BLaER1 treated with 17β-estradiol and CSF1 and Interleukin-3, amounts not matched to agents 10 nM and 100 nM (cell line): ENCODE results near the gene SNAPIN.

Experiments used
- H3K27ac ChIP-seq, 11 experiments: shearing (Covaris generic); formaldehyde crosslinking; 2 replicates each; pipeline ENCODE4 v1.8.1; 2022
- H3K27me3 ChIP-seq, 11 experiments: shearing (Covaris generic); formaldehyde crosslinking; 2 replicates each; pipeline ENCODE4 v1.8.1; 2022
- H3K36me3 ChIP-seq, 11 experiments: shearing (Covaris generic); formaldehyde crosslinking; 2 replicates each; pipeline ENCODE4 v1.8.1; 2022
- H3K4me1 ChIP-seq, 10 experiments: shearing (Covaris generic); formaldehyde crosslinking; 2 replicates each; pipeline ENCODE4 v1.8.1; 2022
- H3K4me2 ChIP-seq, 11 experiments: shearing (Covaris generic); formaldehyde crosslinking; 2 replicates each; pipeline ENCODE4 v1.8.1; 2022
- H3K4me3 ChIP-seq, 10 experiments: shearing (Covaris generic); formaldehyde crosslinking; 2 replicates each; pipeline ENCODE4 v1.8.1; 2022
- H3K9ac ChIP-seq, 11 experiments: shearing (Covaris generic); formaldehyde crosslinking; 2 replicates each; pipeline ENCODE4 v1.8.1; 2022
- H3K9me3 ChIP-seq, 11 experiments: shearing (Covaris generic); formaldehyde crosslinking; replicated peaks in 1 of 11; 2 replicates each; pipeline ENCODE4 v1.8.1; 2022
- H4K20me1 ChIP-seq, 11 experiments: shearing (Covaris generic); formaldehyde crosslinking; 2 replicates each; pipeline ENCODE4 v1.8.1; 2022
- Cebpa-rat ChIP-seq, 11 experiments: shearing (Covaris generic); IDR thresholded peaks; 2 replicates each; pipeline ENCODE4 v1.8.1; 2022

Gene SNAPIN

DNA sequence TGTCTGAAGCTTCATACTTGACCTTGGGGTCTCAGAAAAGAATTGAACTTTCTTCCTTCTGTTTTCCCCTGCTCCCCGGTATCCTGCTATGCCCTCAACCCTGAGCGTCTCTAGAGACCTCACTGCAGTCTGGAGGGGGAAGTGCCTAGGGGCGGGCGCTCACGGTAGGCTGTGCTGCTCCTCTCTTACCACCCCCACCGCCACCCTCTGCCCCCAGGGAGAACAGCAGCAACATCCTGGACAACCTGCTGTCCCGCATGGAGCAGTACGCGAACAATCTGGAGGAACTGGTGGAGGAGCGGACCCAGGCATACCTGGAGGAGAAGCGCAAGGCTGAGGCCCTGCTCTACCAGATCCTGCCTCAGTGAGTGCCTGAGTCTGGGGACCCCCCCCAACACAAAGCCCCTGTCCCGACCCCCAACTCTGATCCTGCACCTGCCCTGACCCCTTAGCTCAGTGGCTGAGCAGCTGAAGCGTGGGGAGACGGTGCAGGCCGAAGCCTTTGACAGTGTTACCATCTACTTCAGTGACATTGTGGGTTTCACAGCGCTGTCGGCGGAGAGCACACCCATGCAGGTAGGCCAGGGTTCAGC, 30.3 kb downstream of the SNAPIN start:
- Histone ChIP-seq H4K20me1 (no peaks in the 10 kb centered on the region), H3K9me3 (no peaks in the 10 kb centered on the region), H3K36me3 (no peaks in the 10 kb centered on the region), H3K27me3 (no peaks in the 10 kb centered on the region), H3K27ac (peak overlapping the region in 5 of 11 experiments; percentile 20 to 48 (median 30); a peak in 2 of 22 replicates), H3K4me1 (peaks cover 16 to 48% (median 42%) of the 10 kb centered on the region in 10 experiments), H3K4me3 (no peak overlapping the region; a peak in 1 of 20 replicates), H3K4me2 (peak overlapping the region; percentile 69 to 95 (median 83)), H3K9ac (peak overlapping the region in 2 of 11 experiments; percentile 8 to 32; a peak in 1 of 22 replicates)
- no peak for TF ChIP-seq Cebpa-rat (IDR thresholded peaks at IDR 0.05)

DNA sequence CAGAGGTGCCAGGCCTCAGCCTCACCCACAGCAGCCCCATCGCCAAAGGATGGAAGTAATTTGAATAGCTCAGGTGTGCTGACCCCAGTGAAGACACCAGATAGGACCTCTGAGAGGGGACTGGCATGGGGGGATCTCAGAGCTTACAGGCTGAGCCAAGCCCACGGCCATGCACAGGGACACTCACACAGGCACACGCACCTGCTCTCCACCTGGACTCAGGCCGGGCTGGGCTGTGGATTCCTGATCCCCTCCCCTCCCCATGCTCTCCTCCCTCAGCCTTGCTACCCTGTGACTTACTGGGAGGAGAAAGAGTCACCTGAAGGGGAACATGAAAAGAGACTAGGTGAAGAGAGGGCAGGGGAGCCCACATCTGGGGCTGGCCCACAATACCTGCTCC, 35.0 kb downstream of the SNAPIN start:
- Histone ChIP-seq H3K9me3 (no peaks in the 10 kb centered on the region), H3K4me1 (peaks cover 17 to 45% (median 43%) of the 10 kb centered on the region in 10 experiments), H4K20me1 (no peaks in the 10 kb centered on the region), H3K9ac (no peak overlapping the region), H3K4me2 (no peak overlapping the region), H3K27ac (no peak overlapping the region), H3K27me3 (0 out of 22 replicates have a peak, but pooled peaks cover 0 to 5% (median 0%) of the 10 kb centered on the region in 11 experiments), H3K4me3 (no peak overlapping the region), H3K36me3 (no peaks in the 10 kb centered on the region)
- TF ChIP-seq Cebpa-rat (IDR thresholded peaks at IDR 0.05) = no peak

DNA sequence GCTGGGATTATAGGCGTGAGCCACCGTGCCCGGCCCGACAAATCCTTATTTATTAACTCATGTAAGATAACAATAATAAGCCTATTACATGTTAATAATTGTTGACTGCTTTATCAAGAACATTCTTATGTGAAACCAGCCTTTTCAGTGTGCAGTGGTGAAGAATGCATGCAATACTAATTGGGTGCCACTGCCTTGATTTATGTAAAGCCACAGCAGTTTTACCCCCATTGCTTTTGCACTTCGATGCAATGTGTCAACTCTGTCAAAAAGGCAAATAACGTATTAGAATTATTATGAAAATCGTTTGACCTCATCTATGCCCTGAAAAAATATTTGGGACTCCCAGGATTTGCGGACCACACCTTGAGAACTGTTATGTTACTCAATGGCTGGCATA, 38.2 kb downstream of the SNAPIN start:
- H3K4me3 ChIP-seq = no peak overlapping the region
- no peak overlapping the region for H3K4me2 ChIP-seq
- no peak overlapping the region for H3K9ac ChIP-seq
- peaks cover 12 to 20% (median 19%) of the 10 kb centered on the region in 10 experiments for H3K4me1 ChIP-seq
- no peaks in the 10 kb centered on the region for H3K36me3 ChIP-seq
- H3K27me3 ChIP-seq = 0 out of 22 replicates have a peak, but pooled peaks cover 0 to 5% (median 0%) of the 10 kb centered on the region in 11 experiments
- H4K20me1 ChIP-seq = no peaks in the 10 kb centered on the region
- H3K9me3 ChIP-seq = no peaks in the 10 kb centered on the region
- H3K27ac ChIP-seq = no peak overlapping the region
- TF ChIP-seq Cebpa-rat (IDR thresholded peaks at IDR 0.05) = no peak

DNA sequence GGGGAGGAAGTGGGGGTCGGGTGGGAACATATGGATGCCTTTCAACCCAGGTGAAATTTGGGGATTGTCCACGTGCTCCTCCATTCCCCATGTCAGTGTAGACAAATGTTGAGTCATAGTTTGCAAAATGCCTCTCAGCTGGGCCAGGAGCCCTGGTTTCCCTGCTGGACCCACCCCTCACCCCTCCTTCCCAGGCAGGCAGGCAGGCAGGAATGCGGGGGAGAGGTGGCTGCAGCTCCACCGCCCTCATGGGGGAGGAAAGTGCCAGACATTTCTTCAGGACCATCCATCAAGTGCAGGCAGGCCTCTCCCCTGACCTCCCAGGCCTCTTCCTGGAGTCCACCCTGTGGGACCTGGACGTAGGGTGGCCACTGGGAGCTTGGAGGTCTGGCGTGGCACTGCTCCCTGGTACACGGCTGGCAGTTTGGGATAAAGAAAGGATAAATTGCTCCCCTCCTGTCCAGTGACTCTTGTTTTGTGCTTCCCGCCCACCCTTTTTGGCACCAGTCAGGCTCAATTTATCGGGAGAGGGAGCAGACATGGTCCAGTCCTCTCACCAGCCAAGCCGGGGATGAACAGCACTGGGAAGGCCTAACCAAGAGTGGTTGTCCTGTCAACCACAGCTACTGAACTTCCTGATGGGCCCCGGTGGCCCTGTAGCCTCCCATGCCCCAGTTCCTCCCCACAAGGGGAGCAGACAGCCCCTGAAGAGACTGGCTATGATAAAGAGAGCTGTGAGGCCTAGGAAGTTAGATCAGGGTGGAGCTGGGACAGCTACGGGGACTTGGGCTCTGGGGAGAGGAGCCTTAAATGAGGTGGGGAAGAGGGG, 38.9 kb downstream of the SNAPIN start:
- peak overlapping the region; percentile 27 to 74 (median 62) for H3K4me2 ChIP-seq
- H3K9me3 ChIP-seq = no peaks in the 10 kb centered on the region
- H3K4me3 ChIP-seq = no peak overlapping the region
- no peak for TF ChIP-seq Cebpa-rat (IDR thresholded peaks at IDR 0.05)
- H3K27me3 ChIP-seq = 0 out of 22 replicates have a peak, but pooled peaks cover 0 to 5% (median 0%) of the 10 kb centered on the region in 11 experiments
- H3K4me1 ChIP-seq = peaks cover 12 to 26% (median 18%) of the 10 kb centered on the region in 10 experiments
- H4K20me1 ChIP-seq = no peaks in the 10 kb centered on the region
- peak overlapping the region in 10 of 11 experiments; percentile 0 to 68 (median 43); a peak in 18 of 22 replicates for H3K27ac ChIP-seq
- no peaks in the 10 kb centered on the region for H3K36me3 ChIP-seq
- peak overlapping the region in 9 of 11 experiments; percentile 4 to 59 (median 44); a peak in 9 of 22 replicates for H3K9ac ChIP-seq

DNA sequence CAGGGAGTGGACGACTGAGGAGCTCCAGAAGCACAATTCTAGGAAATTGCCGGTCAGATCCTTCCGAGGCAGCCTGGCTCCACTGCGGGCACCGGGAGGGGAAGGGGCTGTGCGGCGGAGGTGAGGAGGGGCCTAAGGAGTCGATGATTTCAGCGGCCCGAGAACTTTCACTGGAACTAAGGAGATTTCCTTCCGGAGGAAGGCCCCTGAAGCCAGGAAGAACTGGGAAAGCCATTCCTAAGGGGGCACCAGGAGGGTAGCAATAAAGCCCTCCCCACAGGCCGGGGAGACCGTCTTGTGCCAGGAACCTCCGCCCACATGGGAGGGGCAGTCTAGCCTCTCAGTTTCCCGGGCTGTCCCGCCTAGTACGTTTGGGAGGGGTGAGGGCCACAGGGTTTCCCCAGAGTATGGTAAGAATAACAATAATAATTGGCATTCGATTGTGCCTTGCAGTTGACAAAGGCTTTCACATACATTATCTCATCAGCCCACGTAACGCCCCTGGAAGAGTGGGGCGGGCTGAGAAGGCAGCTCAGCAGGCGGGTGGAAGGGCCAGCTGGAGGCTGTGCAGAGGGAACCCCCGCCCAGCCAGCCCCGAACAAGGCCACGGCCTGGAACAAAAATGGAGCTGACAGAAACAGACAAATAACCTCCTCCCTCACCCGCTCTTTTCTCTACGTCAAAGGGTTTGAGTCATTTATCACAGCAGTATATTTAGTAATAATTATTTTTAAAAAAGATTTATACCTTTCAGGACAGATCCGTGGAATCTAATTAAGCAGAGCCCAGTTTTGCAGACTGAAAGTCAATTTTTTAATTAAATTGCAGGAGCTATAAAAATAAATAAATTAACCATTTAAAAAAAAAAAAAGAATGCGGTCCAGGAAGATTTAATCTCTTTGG, 39.8 kb downstream of the SNAPIN start:
- H3K4me1 ChIP-seq = peaks cover 12 to 27% (median 18%) of the 10 kb centered on the region in 10 experiments
- no peaks in the 10 kb centered on the region for H3K9me3 ChIP-seq
- no peak for TF ChIP-seq Cebpa-rat (IDR thresholded peaks at IDR 0.05)
- H3K4me2 ChIP-seq = peak overlapping the region; percentile 27 to 74 (median 62)
- peak overlapping the region in 3 of 10 experiments; percentile 1 to 38 (median 28); a peak in 3 of 20 replicates for H3K4me3 ChIP-seq
- peak overlapping the region; percentile 4 to 59 (median 29); a peak in 12 of 22 replicates for H3K9ac ChIP-seq
- peak overlapping the region in 10 of 11 experiments; percentile 0 to 68 (median 43); a peak in 18 of 22 replicates for H3K27ac ChIP-seq
- no peaks in the 10 kb centered on the region for H4K20me1 ChIP-seq
- 0 out of 22 replicates have a peak, but pooled peaks cover 0 to 5% (median 0%) of the 10 kb centered on the region in 11 experiments for H3K27me3 ChIP-seq
- no peaks in the 10 kb centered on the region for H3K36me3 ChIP-seq

DNA sequence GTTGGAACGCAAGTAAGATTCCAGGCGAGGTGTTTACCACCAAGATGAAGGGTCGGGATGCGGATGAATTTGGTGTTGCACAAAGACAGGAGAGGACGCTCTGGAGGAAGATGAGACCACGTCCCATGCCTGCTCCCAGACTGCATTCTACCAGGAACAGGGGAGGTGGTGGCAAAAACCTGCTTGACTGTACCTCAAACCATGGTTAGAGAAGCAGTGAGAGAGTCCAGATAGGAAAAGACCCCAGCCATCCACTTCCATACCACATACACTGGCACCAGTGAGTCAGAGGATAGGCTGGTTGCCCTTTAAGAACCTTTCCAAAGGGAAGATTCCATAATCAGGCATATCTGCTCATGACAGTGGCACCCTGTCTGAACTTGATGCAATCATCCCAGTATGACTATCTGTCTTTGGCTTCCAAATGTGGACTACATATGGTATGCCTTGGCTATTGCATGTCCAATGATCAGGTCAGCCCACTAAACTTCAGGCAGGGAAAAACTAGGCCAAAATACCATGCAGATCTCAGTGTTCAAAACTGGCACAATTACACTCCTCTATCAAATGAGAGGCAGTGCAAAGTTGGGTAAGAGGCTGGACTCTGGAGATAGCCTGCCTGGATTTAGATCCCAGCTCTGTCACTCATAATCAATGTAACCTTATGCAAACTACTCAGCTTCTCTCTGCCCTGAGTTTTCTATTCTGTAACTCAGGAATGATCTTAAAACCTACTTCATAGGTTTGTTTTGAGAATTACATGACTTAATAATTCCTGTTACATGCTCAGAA, 40.6 kb downstream of the SNAPIN start:
- no peak overlapping the region for H3K4me3 ChIP-seq
- H3K9ac ChIP-seq = no peak overlapping the region
- TF ChIP-seq Cebpa-rat (IDR thresholded peaks at IDR 0.05) = no peak
- no peaks in the 10 kb centered on the region for H3K9me3 ChIP-seq
- 0 out of 22 replicates have a peak, but pooled peaks cover 0 to 5% (median 0%) of the 10 kb centered on the region in 11 experiments for H3K27me3 ChIP-seq
- no peaks in the 10 kb centered on the region for H3K36me3 ChIP-seq
- H3K4me1 ChIP-seq = peaks cover 12 to 27% (median 18%) of the 10 kb centered on the region in 10 experiments
- H4K20me1 ChIP-seq = no peaks in the 10 kb centered on the region
- H3K4me2 ChIP-seq = peak overlapping the region in 6 of 11 experiments; percentile 27 to 72 (median 64); a peak in 6 of 22 replicates
- no peak overlapping the region for H3K27ac ChIP-seq

DNA sequence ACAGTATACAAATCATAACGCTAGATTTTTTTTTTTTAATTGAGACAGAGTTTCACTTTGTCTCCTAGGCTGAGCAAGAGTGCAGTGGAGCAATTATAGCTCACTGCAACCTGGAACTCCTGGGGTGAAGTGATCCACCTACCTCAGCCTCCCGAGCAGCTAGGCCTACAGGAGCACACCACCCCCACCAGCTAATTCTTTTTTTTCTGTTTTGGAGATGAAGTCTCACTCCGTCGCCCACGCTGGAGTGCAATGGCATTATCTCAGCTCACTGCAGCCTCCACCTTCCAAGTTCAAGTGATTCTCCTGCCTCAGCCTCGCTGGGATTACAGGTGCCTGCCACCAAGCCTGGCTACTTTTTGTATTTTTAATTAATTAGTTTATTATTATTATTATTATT, 41.3 kb downstream of the SNAPIN start:
- Histone ChIP-seq H3K36me3 (no peaks in the 10 kb centered on the region), H4K20me1 (no peaks in the 10 kb centered on the region), H3K27me3 (0 out of 22 replicates have a peak, but pooled peaks cover 0 to 5% (median 0%) of the 10 kb centered on the region in 11 experiments), H3K9me3 (no peaks in the 10 kb centered on the region), H3K27ac (no peak overlapping the region), H3K4me2 (no peak overlapping the region), H3K4me1 (peaks cover 12 to 27% (median 18%) of the 10 kb centered on the region in 10 experiments), H3K4me3 (no peak overlapping the region), H3K9ac (no peak overlapping the region)
- no peak for TF ChIP-seq Cebpa-rat (IDR thresholded peaks at IDR 0.05)

DNA sequence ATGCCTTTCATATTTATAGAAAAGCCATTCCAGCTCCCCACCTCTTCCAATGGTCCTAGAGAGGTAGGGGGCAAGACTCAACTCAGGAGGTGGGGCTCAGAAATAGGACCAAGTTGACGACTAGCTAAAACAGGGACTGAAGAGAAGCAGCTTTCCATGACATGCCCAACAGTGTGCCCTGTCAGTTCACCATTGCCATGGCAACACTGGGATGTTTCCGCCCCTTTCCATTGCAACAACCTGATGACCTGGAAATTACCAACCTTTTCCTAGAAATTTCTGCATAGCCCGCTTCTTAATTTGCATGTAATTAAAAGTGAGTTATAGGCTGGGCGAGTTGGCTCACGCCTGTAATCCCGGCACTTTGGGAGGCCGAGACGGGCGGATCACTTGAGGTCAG, 47.0 kb downstream of the SNAPIN start:
- Histone ChIP-seq H3K27ac (no peak overlapping the region), H4K20me1 (no peaks in the 10 kb centered on the region)
- no peak for TF ChIP-seq Cebpa-rat (IDR thresholded peaks at IDR 0.05)

More for the DNA sequence above, 47.0 kb downstream of the SNAPIN start:
- H3K9ac ChIP-seq = no peak overlapping the region
- no peaks in the 10 kb centered on the region for H3K36me3 ChIP-seq
- H3K4me3 ChIP-seq = no peak overlapping the region
- H3K4me2 ChIP-seq = no peak overlapping the region
- no peaks in the 10 kb centered on the region for H3K27me3 ChIP-seq
- no peaks in the 10 kb centered on the region for H3K9me3 ChIP-seq
- peaks cover 0 to 10% (median 7%) of the 10 kb centered on the region in 10 experiments; a peak in 10 of 20 replicates for H3K4me1 ChIP-seq
